ENCODE results near the gene SP140L. TPM values are rescaled to one million over a fixed set of nuclear protein-coding genes. Genes with fewer than 3 reads are reported as not detected.

The SP140L gene
- polyA plus RNA-seq, 1 of the 3 experiments (the other 2 are of a cell fraction): 13.5 TPM

- TF ChIP-seq EP300 (IDR thresholded peaks at IDR 0.05; ENCODE audit: borderline replicate concordance in 1 of 2, low read depth in 1 of 2, low read length in 1 of 2) (no peak), GABPA (IDR thresholded peaks at IDR 0.05; ENCODE audit: low read depth) (no peak)
These were observed 21.8 kb downstream of the SP140L start (continued) for GRCh38 chr2:230348787-230349186.

GRCh38 chr2:230356084-230356483 is 29.1 kb downstream of the SP140L start:
- POLR2A ChIA-PET: no interaction called here
- 81% methylated on average over 2 of the region's 2 CpGs for WGBS (ENCODE audit: low lambda C conversion rate)
- H3K36me3 ChIP-seq (replicated peaks in 1 of 2; ENCODE audit: control insufficient read depth in 1 of 2, insufficient read depth in 2 of 2, low read length in 1 of 2): peaks cover 13 to 48% of the 10 kb centered on the region in 2 experiments
- H3F3A ChIP-seq (replicated peaks; ENCODE audit: insufficient read depth): no peaks in the 10 kb centered on the region
- H3K9ac ChIP-seq: no peak overlapping the region
- no peak overlapping the region for H2AFZ ChIP-seq (ENCODE audit: low read depth)
- CTCF ChIA-PET: no interaction called here
- TF ChIP-seq SIN3A (IDR thresholded peaks at IDR 0.05; ENCODE audit: borderline replicate concordance, low read depth, low read length) (no peak), FOXM1 (IDR thresholded peaks at IDR 0.05; ENCODE audit: low read depth) (no peak), IRF3 (IDR thresholded peaks at IDR 0.05; ENCODE audit: low read depth, low read length) (no peak), CHD2 (IDR thresholded peaks at IDR 0.05; ENCODE audit: low read length, partially characterized antibody) (no peak), MEF2A (IDR thresholded peaks at IDR 0.05; ENCODE audit: borderline replicate concordance, low read depth) (no peak), POLR2AphosphoS5 (IDR thresholded peaks at IDR 0.05; ENCODE audit: low read depth, low read length) (no peak), ZBTB33 (IDR thresholded peaks at IDR 0.05; ENCODE audit: borderline replicate concordance, low read depth) (no peak), JUND (IDR thresholded peaks at IDR 0.05) (no peak), USF1 (IDR thresholded peaks at IDR 0.05; ENCODE audit: borderline replicate concordance, low read depth) (no peak), YY1 (IDR thresholded peaks at IDR 0.05; ENCODE audit: low read depth) (no peak), TCF12 (IDR thresholded peaks at IDR 0.05) (no peak), NRF1 (IDR thresholded peaks at IDR 0.05; ENCODE audit: low read depth, low read length) (no peak), REST (IDR thresholded peaks at IDR 0.05; ENCODE audit: low read depth, low read length) (no peak)
- no peaks in the 10 kb centered on the region for H4K20me1 ChIP-seq (ENCODE audit: insufficient read depth)
- H3K9me2 ChIP-seq: peaks cover 6% of the 10 kb centered on the region; the same call in 1 of the 2 replicates
- no peak overlapping the region for H3K4me3 ChIP-seq (ENCODE audit: low read depth in 2 of 2, low read length in 1 of 2)
- H3K79me2 ChIP-seq (ENCODE audit: insufficient read depth): peaks cover under 1% of the 10 kb centered on the region
- H3K9me3 ChIP-seq: peaks cover 10% of the 10 kb centered on the region; the same call in 1 of the 2 replicates
- H3K4me1 ChIP-seq (ENCODE audit: control insufficient read depth in 1 of 2, insufficient read depth in 2 of 2, low read depth in 1 of 2, low read length in 1 of 2): no peaks in the 10 kb centered on the region
- no peak for DNase-seq
- H3K27me3 ChIP-seq (ENCODE audit: insufficient read depth): no peaks in the 10 kb centered on the region
- no peak overlapping the region for H3K27ac ChIP-seq (ENCODE audit: low read depth in 2 of 2, low read length in 1 of 2)
- no peak overlapping the region for H3K4me2 ChIP-seq

Measured in SK-N-SH (cell line).